GM12872 (cell line): ENCODE results near the gene SLC5A1.

Experiments
- TF ChIP-seq, protein P1 (sequence below): IDR thresholded peaks from 3 replicates; pipeline ENCODE4 v1.5.1; 2011; ENCODE audit warnings: low read depth, mild to moderate bottlenecking, low read length, moderate library complexity; ENCODE audit not compliant: insufficient read depth

SLC5A1 gene

GRCh38 chr22:32018056-32018455 is 25.0 kb upstream of the SLC5A1 start:
- TF ChIP-seq, protein P1, sequence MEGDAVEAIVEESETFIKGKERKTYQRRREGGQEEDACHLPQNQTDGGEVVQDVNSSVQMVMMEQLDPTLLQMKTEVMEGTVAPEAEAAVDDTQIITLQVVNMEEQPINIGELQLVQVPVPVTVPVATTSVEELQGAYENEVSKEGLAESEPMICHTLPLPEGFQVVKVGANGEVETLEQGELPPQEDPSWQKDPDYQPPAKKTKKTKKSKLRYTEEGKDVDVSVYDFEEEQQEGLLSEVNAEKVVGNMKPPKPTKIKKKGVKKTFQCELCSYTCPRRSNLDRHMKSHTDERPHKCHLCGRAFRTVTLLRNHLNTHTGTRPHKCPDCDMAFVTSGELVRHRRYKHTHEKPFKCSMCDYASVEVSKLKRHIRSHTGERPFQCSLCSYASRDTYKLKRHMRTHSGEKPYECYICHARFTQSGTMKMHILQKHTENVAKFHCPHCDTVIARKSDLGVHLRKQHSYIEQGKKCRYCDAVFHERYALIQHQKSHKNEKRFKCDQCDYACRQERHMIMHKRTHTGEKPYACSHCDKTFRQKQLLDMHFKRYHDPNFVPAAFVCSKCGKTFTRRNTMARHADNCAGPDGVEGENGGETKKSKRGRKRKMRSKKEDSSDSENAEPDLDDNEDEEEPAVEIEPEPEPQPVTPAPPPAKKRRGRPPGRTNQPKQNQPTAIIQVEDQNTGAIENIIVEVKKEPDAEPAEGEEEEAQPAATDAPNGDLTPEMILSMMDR: no peak

GRCh38 chr22:32020117-32020516 is 22.9 kb upstream of the SLC5A1 start:
- TF ChIP-seq, protein P1: no peak

DNA sequence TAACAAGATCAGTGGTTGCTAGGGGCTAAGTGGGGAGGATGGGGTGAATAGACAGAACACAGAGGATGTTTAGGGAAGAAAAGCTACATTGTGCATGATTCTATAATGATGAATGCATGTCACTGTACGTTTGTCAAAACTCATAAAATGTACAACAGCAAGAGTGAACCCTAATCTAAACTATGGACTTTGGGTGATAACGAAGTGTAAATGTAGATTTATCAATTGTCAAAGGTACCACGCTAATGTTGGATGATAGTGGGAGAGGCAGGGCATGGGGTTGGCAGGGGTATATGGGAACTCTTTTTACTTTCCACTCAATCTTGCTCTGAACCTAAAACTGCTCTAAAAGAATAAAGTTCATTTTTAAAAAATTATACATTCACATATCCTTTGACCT is 21.3 kb upstream of the SLC5A1 start:
- TF ChIP-seq, protein P1: no peak

DNA sequence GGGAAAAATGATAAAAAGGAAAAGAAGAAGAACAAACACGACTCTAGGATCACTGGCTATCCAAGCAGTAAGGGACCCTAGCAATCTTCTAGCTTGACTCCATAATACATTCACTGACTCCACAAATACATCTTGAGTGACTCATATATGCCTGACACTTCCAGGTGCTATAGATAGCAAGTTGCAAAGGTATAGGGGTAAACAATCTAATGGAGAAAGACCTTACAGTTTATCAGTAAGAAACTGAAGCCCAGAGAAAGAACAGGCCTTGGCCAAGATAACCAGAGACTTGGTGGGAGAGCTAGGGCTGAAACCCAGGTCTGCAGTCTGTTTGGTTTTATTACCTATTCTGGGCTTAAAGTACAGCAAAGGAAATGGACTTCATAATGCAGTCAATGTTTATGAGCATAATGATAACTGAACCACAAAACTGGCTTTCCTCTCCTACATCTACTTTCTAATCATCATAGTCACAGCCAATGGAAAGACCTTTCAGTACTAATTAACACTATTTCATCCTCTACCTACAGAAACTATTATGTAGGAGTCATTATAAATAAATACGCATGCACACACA is 19.7 kb upstream of the SLC5A1 start:
- TF ChIP-seq, protein P1: no peak

- TF ChIP-seq, protein P1: no peak
Measured at GRCh38 chr22:32024796-32025195, 18.3 kb upstream of the SLC5A1 start.

DNA sequence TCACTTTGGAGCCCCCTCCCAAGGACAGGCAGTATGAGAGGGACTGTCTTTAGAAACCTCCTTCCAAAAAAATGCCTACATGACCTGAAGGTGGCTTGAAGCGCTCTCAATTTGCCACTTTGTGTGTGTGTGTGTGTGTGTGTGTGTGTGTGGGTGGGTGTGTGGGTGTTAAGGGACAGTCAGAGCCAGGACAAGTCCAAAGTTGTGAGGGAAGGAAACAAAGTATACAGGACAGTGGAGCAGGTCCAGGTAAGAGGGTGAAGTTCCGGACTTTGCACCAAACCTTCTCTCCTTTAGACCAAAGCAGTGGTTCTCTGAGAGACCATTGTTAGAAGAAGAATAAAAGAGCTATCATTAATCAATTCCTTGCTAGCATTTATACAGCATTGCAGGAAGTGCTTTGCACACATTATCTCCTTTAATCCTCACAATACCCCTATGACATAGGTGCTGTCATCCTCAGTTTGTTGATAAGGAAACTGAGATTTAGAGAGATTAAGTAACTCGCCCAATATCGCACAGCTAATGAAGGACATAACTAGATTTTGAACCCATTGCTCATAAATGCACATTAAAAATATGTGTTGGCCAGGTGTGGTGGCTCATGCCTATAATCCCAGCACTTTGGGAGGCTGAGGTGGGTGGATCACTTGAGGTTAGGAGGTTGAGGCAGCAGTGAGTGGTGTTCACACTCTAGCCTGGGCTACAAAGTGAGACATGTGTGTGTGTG is 12.4 kb upstream of the SLC5A1 start:
- TF ChIP-seq, protein P1: no peak

DNA sequence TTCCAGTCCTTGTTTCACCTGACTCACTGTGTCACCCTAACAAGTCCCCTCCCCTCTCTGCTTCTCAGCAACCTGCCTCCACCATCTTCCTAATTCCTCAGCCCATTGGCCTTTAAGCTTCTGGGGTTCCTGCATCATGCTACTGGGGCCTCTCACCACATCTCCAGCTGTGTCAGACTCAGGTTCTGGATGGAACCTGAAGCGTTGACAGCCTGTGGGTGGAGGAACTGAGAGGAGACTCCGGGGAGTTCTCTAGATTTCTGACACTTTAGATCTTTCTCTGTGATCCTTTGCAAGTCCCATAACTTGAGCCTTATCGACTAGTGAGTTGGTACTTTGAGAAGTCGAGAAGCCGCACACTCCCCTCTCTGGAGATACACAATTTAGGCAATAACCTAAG is 11.6 kb upstream of the SLC5A1 start:
- TF ChIP-seq, protein P1: no peak
